HG03565 (cell line): Measurements from ENCODE around the gene MYO7A.
"Not testable (repeated sequence)": the region's sequence is repeated elsewhere in the genome, so short reads cannot be mapped to it uniquely, and the experiment has no call there.

Experiments used
- ATAC-seq: cut with Tn5 transposase; IDR thresholded peaks from one replicate; pipeline ENCODE4 v1.9.1; 2021; ENCODE audit warnings: mild to moderate bottlenecking, moderate library complexity; ENCODE audit not compliant: unreplicated experiment

The MYO7A gene

DNA sequence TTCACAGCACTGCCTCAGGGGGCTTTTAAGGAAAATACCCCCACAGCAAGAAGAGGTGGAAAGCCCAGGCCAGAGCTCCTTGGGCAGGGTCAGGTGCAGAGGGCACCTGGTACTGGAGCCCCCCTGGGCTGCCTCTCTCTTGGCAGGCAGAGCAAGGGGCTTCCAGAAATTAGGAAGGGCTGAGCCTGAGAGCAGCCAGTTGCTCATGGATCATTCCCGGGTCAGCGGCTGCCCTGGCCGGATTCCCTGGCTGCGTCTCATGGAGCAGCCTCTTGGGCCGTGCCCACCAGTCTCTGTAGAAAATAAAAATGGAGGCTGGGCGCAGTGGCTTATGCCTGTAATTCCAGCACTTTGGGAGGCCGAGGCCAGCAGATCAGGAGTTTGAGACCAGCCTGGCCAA is 35.7 kb upstream of the MYO7A start:
- no peak for ATAC-seq

DNA sequence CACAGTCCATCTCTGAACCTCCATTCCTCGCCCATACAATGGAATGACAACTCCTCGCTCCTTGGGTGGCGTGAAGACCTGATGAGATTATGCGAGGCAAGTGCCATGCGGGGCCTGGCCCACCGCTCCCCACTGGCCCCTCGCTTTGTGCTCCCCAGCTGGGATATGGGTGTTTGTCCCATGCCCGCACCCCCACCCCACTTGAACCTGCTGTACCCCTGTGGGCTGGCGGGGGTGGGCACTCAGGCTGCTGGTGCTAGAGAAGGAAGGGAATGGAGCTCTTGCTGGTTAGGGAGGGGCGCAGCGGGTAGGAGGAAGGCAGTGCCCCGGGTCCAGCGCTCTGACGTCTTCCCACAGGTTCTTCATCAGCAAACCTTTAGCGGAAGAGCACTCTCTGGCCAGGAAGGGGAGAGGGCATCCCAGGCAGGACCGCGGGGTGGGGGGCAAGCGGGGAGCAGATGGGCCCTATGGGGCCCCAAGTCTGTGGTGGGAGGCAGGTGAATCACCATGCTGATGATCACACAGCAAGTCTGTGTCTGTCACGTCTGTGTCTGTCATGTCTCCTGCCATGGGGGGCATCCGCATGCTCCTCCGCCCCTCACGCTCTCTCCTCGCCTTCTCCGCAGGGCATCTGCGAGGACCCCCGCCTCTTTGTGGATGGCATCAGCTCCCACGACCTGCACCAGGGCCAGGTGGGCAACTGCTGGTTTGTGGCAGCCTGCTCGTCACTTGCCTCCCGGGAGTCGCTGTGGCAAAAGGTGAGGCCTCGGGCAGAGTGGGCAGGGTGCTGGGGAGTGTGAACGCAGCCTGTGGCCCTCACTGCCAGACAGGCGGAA is 34.8 kb upstream of the MYO7A start:
- no peak for ATAC-seq

- ATAC-seq, result no peak
Measured at GRCh38 chr11:77093987-77094840, 33.8 kb upstream of the MYO7A start.

GRCh38 chr11:77094841-77095365 is 33.1 kb upstream of the MYO7A start:
- ATAC-seq, result no peak

- ATAC-seq, result no peak
Measured at GRCh38 chr11:77095551-77096490, 32.2 kb upstream of the MYO7A start.

GRCh38 chr11:77096591-77097019 is 31.4 kb upstream of the MYO7A start:
- no peak for ATAC-seq

- ATAC-seq, result not testable (repeated sequence)
Measured at GRCh38 chr11:77097180-77097579, 30.9 kb upstream of the MYO7A start.

DNA sequence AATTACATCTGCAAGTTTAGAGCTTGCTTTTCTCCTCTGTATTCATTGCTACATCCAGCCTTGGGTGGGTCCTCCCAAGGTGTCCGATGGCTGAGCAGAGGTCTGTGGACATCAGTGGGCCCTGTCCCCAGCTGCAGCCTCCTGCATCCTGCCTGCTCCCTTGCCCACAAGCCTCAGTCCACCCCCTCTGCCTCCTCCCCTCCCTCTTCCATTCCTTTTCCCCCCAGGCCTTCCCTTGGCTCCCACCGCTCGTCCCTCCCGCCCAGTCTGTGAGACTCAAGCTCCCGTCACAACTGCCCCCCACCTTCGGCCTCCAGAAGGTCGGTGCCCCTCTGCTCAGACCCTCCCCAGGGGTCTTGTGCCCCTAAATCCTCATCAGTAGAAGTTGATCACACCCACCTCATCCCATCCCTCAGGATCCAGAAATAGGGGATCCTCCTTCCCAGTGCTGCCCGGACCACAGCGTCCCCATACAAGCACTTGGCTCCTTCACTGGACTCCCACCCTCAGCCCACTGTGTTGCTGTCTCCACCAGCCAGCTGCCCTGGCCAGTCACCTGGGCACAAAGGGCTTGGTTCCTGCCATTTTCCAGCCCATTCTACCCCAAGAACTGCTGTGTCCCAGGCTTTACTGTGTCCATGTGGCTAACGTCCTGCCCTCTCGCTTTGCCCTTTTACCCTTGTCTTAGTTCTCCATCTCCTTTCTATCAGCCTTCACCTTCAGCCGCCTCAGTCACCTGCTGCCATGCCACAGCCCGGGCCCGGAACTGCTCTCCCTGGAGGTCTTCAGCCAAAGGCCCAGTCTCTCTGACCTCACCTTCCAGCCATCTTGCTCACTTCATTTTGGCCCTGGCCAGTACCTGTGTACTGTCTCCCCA is 27.6 kb upstream of the MYO7A start:
- ATAC-seq, result no peak

- no peak for ATAC-seq
Measured at GRCh38 chr11:77101043-77101537, 27.0 kb upstream of the MYO7A start.

DNA sequence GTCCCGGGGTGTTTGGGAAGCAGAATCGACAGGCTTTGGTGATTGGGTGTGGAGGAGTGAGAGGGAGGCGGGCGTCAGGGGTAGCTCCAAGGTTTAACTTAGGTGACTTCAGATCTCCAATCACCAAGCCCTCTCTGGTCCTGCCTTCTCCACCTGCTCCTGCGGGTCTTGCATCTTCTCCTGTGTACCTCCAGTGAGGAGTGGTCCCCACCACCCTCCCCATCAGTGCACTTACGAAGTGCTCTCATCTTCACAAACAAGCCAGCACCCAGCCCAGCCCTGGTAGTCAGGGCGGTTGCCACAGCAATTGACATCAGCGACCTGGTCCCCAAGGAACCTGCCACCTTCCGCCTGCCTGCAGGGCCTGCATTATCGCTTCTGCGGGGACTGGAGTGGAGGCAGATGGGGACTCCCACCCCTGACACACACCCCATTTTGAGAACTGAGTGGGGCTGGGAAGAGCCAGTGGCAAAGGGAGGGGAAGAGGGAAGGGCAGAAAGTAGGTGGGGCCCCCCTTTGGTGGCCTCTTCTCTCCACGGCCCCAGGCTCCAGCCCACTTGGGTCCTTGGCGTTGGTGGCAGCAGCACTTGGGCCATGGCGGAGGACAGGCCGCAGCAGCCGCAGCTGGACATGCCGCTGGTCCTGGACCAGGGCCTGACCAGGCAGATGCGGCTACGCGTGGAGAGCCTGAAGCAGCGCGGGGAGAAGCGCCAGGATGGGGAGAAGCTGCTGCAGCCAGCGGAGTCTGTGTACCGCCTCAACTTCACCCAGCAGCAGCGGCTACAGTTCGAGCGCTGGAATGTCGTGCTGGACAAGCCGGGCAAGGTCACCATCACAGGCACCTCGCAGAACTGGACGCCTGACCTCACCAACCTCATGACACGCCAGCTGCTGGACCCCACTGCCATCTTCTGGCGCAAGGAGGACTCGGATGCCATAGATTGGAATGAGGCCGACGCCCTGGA is 25.5 kb upstream of the MYO7A start, which contains the start of gene OMP:
TSS of gene OMP (plus strand) at position 595 of the 965 bp plus-strand sequence. CDS start at position 595, 0 bp downstream.
- no peak for ATAC-seq

GRCh38 chr11:77103319-77103718 is 24.7 kb upstream of the MYO7A start:
- ATAC-seq, result no peak

GRCh38 chr11:77104727-77105126 is 23.3 kb upstream of the MYO7A start:
- no peak for ATAC-seq

GRCh38 chr11:77106321-77106720 is 21.7 kb upstream of the MYO7A start:
- no peak for ATAC-seq

GRCh38 chr11:77106759-77107158 is 21.3 kb upstream of the MYO7A start:
- ATAC-seq, result no peak

GRCh38 chr11:77107950-77108349 is 20.1 kb upstream of the MYO7A start:
- ATAC-seq, result no peak

GRCh38 chr11:77108436-77108835 is 19.6 kb upstream of the MYO7A start:
- ATAC-seq, result no peak

- no peak for ATAC-seq
Measured at GRCh38 chr11:77109236-77110019, 18.6 kb upstream of the MYO7A start.
